Trophoblast cell (in vitro differentiated cells and primary cell): ENCODE measurements around the gene RNF157.
"Not testable (repeated sequence)": the region's sequence is repeated elsewhere in the genome, so short reads cannot be mapped to it uniquely, and the experiment has no call there.

Experiments
- DNase-seq, 2 donors: peaks; one replicate each; pipeline ENCODE4 v3.0.0-alpha.2; 2016
- H2AFZ ChIP-seq: 2 replicates; pipeline ENCODE4 v1.6.1; 2013; ENCODE audit warnings: low read length, moderate library complexity, mild to moderate bottlenecking; ENCODE audit not compliant: insufficient read depth, poor library complexity
- H2AK5ac ChIP-seq: 2 replicates; pipeline ENCODE4 v1.6.1; 2013; ENCODE audit warnings: mild to moderate bottlenecking, low read length
- H2BK120ac ChIP-seq: 2 replicates; pipeline ENCODE4 v1.6.1; 2013; ENCODE audit warnings: low read length, mild to moderate bottlenecking, moderate library complexity; ENCODE audit not compliant: insufficient read depth, poor library complexity
- H2BK12ac ChIP-seq: 2 replicates; pipeline ENCODE4 v1.6.1; 2013; ENCODE audit warnings: mild to moderate bottlenecking, low read length, moderate library complexity
- H2BK5ac ChIP-seq: 2 replicates; pipeline ENCODE4 v1.6.1; 2013; ENCODE audit warnings: low read length, low read depth, moderate library complexity, mild to moderate bottlenecking; ENCODE audit not compliant: poor library complexity
- H3K14ac ChIP-seq: 2 replicates; pipeline ENCODE4 v1.6.1; 2013; ENCODE audit warnings: mild to moderate bottlenecking, low read length
- H3K18ac ChIP-seq: 2 replicates; pipeline ENCODE4 v1.6.1; 2013; ENCODE audit warnings: mild to moderate bottlenecking, low read length
- H3K23ac ChIP-seq: 2 replicates; pipeline ENCODE4 v1.6.1; 2013; ENCODE audit warnings: low read length
- H3K27ac ChIP-seq: 2 replicates; pipeline ENCODE4 v1.5.1; 2013; ENCODE audit warnings: low read depth, mild to moderate bottlenecking, inconsistent platforms, low read length, moderate library complexity
- H3K27me3 ChIP-seq: 2 replicates; pipeline ENCODE4 v1.6.1; 2013; ENCODE audit warnings: inconsistent platforms, mild to moderate bottlenecking, low read length, moderate library complexity; ENCODE audit not compliant: insufficient read depth
- H3K36me3 ChIP-seq, 2 experiments: 1 replicate in 1 of 2; 2 replicates in 1 of 2; pipeline ENCODE4 v1.6.1; 2013; ENCODE audit warnings: low read length in 2 of 2, mild to moderate bottlenecking in 2 of 2, moderate library complexity in 1 of 2; ENCODE audit not compliant: insufficient read depth in 2 of 2, control insufficient read depth in 1 of 2
- H3K4ac ChIP-seq: 2 replicates; pipeline ENCODE4 v1.6.1; 2013; ENCODE audit warnings: low read depth, mild to moderate bottlenecking, low read length, moderate library complexity
- H3K4me1 ChIP-seq, 2 experiments: 1 replicate in 1 of 2; 2 replicates in 1 of 2; pipeline ENCODE4 v1.6.1; 2013; ENCODE audit warnings: low read length in 2 of 2, mild to moderate bottlenecking in 2 of 2, moderate library complexity in 1 of 2; ENCODE audit not compliant: insufficient read depth in 2 of 2, control insufficient read depth in 1 of 2
- H3K4me2 ChIP-seq: 2 replicates; pipeline ENCODE4 v1.6.1; 2013; ENCODE audit warnings: inconsistent platforms, mild to moderate bottlenecking, low read length, moderate library complexity
- H3K4me3 ChIP-seq: 2 replicates; pipeline ENCODE4 v1.5.1; 2013; ENCODE audit warnings: mild to moderate bottlenecking, low read depth, low read length, inconsistent platforms
- H3K79me1 ChIP-seq: one replicate; pipeline ENCODE4 v1.6.1; 2013; ENCODE audit warnings: low read length
- H3K79me2 ChIP-seq: 2 replicates; pipeline ENCODE4 v1.6.1; 2013; ENCODE audit warnings: low read length, mild to moderate bottlenecking; ENCODE audit not compliant: control insufficient read depth, insufficient read depth, poor library complexity
- H3K9ac ChIP-seq: 2 replicates; pipeline ENCODE4 v1.6.1; 2013; ENCODE audit warnings: mild to moderate bottlenecking, low read length
- H3K9me3 ChIP-seq: 2 replicates; pipeline ENCODE4 v1.6.1; 2013; ENCODE audit warnings: low read depth, mild to moderate bottlenecking, control low read depth, inconsistent platforms, low read length; ENCODE audit not compliant: insufficient read depth
- H4K12ac ChIP-seq: 2 replicates; pipeline ENCODE4 v1.6.1; 2013; ENCODE audit warnings: low read depth, mild to moderate bottlenecking, low read length, moderate library complexity
- H4K8ac ChIP-seq: 2 replicates; pipeline ENCODE4 v1.6.1; 2013; ENCODE audit warnings: low read depth, mild to moderate bottlenecking, low read length, moderate library complexity
- H4K91ac ChIP-seq: one replicate; pipeline ENCODE4 v1.6.1; 2013; ENCODE audit warnings: low read depth, mild to moderate bottlenecking, low read length, moderate library complexity
- WGBS: extraction: QIAGEN DNeasy Blood & Tissue Kit; methylation state at CpG from one replicate; pipeline ENCODE4 v1.1.7; 2013; ENCODE audit warnings: missing lambda C conversion rate; ENCODE audit not compliant: insufficient read length, insufficient coverage; ENCODE audit errors: extremely low coverage; 5-methylcytosine and 5-hydroxymethylcytosine counted together

The RNF157 gene

GRCh38 chr17:76213491-76213890 lies 26.8 kb downstream of the RNF157 start:
- H4K12ac ChIP-seq: no peak overlapping the region
- H4K8ac ChIP-seq: no peak overlapping the region
- no peak overlapping the region for H3K4ac ChIP-seq
- H3K27ac ChIP-seq: no peak overlapping the region
- H3K79me1 ChIP-seq: no peaks in the 10 kb centered on the region
- no peaks in the 10 kb centered on the region for H3K9me3 ChIP-seq
- no CpG with 5 or more reads among the region's 2 CpGs for WGBS
- H3K4me3 ChIP-seq: no peak overlapping the region
- no peaks in the 10 kb centered on the region for H3K79me2 ChIP-seq
- H3K18ac ChIP-seq: no peak overlapping the region
- no peaks in the 10 kb centered on the region for H3K4me1 ChIP-seq
- H2AFZ ChIP-seq: no peak overlapping the region
- H3K27me3 ChIP-seq: no peaks in the 10 kb centered on the region
- H3K4me2 ChIP-seq: no peak overlapping the region
- no peak overlapping the region for H2AK5ac ChIP-seq
- no peak overlapping the region for H3K14ac ChIP-seq
- H4K91ac ChIP-seq: no peak overlapping the region
- no peak overlapping the region for H3K9ac ChIP-seq
- DNase-seq: no peak
- no peaks in the 10 kb centered on the region for H3K36me3 ChIP-seq
- no peak overlapping the region for H2BK12ac ChIP-seq
- H2BK5ac ChIP-seq: no peak overlapping the region
- no peak overlapping the region for H3K23ac ChIP-seq
- no peak overlapping the region for H2BK120ac ChIP-seq

- no peak overlapping the region for H2BK5ac ChIP-seq
- H3K23ac ChIP-seq: no peak overlapping the region
- no peak overlapping the region for H3K27ac ChIP-seq
- H3K4me3 ChIP-seq: no peak overlapping the region
- H3K27me3 ChIP-seq: no peaks in the 10 kb centered on the region
- no peak overlapping the region for H3K4me2 ChIP-seq
- no peak overlapping the region for H2AFZ ChIP-seq
- no peak overlapping the region for H2BK12ac ChIP-seq
- no peak overlapping the region for H3K14ac ChIP-seq
- H3K9ac ChIP-seq: no peak overlapping the region
- H2AK5ac ChIP-seq: no peak overlapping the region
- no peak overlapping the region for H4K12ac ChIP-seq
- no peaks in the 10 kb centered on the region for H3K79me2 ChIP-seq
- H3K36me3 ChIP-seq: no peaks in the 10 kb centered on the region
- no peak overlapping the region for H2BK120ac ChIP-seq
- H4K91ac ChIP-seq: no peak overlapping the region
- H3K79me1 ChIP-seq: no peaks in the 10 kb centered on the region
- no peak overlapping the region for H3K4ac ChIP-seq
- H3K9me3 ChIP-seq: no peaks in the 10 kb centered on the region
- DNase-seq: no peak
- H4K8ac ChIP-seq: no peak overlapping the region
- peaks cover 0 to 2% of the 10 kb centered on the region in 2 experiments for H3K4me1 ChIP-seq
- WGBS: no CpG with 5 or more reads among the region's 1 CpG
- no peak overlapping the region for H3K18ac ChIP-seq
Measured at GRCh38 chr17:76208120-76208519, 32.2 kb downstream of the RNF157 start.

GRCh38 chr17:76207275-76208059 lies 32.8 kb downstream of the RNF157 start:
- Histone ChIP-seq H3K36me3 (no peaks in the 10 kb centered on the region), H3K79me1 (no peaks in the 10 kb centered on the region), H4K8ac (no peak overlapping the region), H2AK5ac (no peak overlapping the region), H2AFZ (no peak overlapping the region), H3K4me2 (no peak overlapping the region), H2BK12ac (no peak overlapping the region), H3K4me1 (peaks cover 0 to 2% of the 10 kb centered on the region in 2 experiments), H3K4me3 (no peak overlapping the region), H3K18ac (no peak overlapping the region), H2BK120ac (no peak overlapping the region), H3K79me2 (no peaks in the 10 kb centered on the region), H3K4ac (no peak overlapping the region), H3K27me3 (no peaks in the 10 kb centered on the region), H3K14ac (no peak overlapping the region), H3K9me3 (no peaks in the 10 kb centered on the region), H2BK5ac (no peak overlapping the region), H3K27ac (no peak overlapping the region), H4K91ac (no peak overlapping the region), H3K23ac (no peak overlapping the region), H4K12ac (no peak overlapping the region), H3K9ac (no peak overlapping the region)
- no CpG with 5 or more reads among the region's 7 CpGs for WGBS
- DNase-seq: no peak

GRCh38 chr17:76205542-76206144 lies 34.6 kb downstream of the RNF157 start:
- H4K12ac ChIP-seq, H3K79me2 ChIP-seq, H3K4me3 ChIP-seq, H3K79me1 ChIP-seq, H3K4me2 ChIP-seq, H2BK5ac ChIP-seq, H4K8ac ChIP-seq, H3K23ac ChIP-seq, DNase-seq, H3K9me3 ChIP-seq, H3K9ac ChIP-seq, H3K36me3 ChIP-seq, H4K91ac ChIP-seq, H3K27me3 ChIP-seq, H3K18ac ChIP-seq, H3K4me1 ChIP-seq, H2AFZ ChIP-seq, H3K14ac ChIP-seq, H2BK12ac ChIP-seq, H3K27ac ChIP-seq, H2BK120ac ChIP-seq, H2AK5ac ChIP-seq, H3K4ac ChIP-seq: not testable (repeated sequence)
- WGBS: no CpG with 5 or more reads among the region's 9 CpGs
